IPS DF 4.7 (cell line): ENCODE measurements around the gene PC.

Experiments
- DNase-seq: peaks from one replicate; pipeline ENCODE4 v3.0.0-alpha.2; 2013; ENCODE audit warnings: low spot score; ENCODE audit errors: extremely low read depth

PC gene

DNA sequence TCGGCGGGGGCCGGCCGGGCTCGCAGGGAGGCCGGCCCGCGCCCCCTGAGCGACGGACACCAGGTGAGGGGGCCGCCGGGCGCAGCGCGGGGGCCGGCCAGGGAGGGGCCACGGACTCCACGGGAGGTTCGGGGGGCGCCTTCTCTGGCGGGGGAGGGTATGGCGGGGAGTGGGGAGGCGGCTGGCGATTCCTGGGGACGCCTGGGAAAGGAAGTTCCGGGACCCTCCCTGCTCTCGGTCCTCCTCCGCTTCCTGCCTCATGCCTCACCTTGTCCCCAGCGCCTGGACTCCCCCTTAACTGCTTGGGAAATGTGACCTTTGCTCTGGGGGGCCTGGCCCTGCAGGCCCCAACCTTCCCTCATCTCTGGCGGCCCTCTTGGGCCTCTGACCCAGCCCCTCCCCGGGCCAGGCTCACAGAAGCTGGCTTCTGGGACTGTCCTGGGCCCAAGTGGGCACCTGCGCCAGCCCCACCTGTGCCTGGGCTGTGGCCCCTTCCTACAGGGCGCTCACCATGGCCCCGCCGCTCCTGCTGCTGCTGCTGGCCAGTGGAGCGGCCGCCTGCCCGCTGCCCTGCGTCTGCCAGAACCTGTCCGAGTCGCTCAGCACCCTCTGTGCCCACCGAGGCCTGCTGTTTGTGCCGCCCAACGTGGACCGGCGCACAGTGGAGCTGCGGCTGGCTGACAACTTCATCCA, 100.8 kb downstream of the PC start:
- DNase-seq = no peak

DNA sequence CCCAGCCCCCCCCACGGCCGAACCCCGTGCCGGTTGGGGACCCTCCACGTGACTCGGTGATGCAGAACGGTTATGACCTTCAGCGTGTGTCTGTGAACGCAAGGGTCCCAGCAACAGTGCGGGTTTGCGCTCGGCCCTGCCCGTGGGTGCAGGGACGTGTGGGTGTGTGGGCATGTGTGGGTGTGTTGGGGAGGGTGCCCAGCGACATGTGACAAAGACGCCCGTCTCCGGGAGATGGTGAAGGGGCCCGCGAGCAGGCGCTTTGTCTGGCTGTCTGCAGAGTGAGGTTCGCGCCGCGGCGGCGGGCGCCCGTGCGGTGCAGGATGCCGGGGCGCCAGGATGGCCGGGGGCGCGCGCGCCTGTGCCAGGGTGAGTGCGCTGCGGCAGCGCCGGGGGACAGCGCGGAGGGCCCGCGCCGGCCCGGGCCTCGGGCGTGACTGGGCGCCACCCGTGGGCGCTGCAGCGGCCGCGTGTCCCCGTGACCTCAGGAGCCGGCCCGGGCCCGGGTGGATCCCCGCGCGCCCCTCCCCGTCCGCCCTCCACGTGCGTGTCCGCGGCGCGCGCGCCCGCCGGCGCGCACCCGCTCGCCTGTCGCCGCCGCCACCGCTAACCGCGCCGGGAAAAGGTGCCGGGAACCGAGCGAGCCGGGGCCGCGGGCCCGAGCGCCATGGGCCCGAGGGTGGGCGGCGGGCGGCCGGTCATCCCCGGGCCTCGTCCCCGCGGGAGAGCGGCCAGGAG, 101.5 kb downstream of the PC start, which contains the start of gene LRFN4:
TSS of gene LRFN4 (plus strand) at position 569 of the 738 bp plus-strand sequence. CDS start 681 bp downstream, outside the sequence.
- DNase-seq = no peak

DNA sequence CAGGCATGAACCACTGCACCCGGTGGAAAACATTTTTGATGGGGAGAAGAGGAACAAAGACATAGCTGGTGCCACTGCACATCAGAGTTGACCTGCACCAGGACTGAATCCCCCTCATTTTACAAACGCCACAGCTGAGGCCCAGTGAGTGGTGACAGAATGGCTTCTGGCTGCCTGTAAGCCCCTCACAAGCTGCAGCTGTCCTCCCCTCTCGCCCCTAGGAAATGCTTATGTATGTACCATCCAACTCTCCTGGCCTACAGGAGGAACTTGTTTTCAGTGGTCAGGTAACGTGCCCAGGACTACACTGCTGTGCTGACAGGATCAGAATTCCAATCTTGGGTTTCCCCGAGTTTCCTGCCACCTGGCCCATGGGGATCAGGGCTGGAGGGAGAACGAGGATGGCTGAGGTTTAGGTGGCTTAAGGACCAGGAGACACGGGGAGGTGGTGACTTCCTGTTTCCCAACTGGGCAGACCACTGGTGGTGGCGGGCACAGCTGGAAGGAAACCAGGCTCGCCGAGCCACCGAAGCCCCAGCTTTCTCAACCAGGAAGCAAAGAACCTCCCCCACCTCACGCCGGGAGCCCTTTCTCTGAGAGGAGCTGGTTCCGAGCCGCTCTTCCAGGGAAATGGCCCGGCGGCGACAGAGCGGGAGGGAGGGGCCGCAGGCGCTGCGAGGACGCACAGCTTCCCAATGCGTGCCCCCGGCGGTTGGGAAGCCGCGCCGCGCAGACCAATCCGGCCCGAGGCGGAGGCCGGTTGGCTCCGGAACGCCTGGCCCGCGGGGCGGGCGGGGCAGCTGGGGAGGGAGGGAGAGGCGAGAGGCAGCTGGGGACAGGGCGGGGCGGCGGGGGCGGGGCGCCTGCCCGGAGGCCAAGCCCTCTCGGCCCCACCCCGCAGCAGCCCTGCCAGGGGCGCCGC, 102.3 kb downstream of the PC start:
- no peak for DNase-seq

DNA sequence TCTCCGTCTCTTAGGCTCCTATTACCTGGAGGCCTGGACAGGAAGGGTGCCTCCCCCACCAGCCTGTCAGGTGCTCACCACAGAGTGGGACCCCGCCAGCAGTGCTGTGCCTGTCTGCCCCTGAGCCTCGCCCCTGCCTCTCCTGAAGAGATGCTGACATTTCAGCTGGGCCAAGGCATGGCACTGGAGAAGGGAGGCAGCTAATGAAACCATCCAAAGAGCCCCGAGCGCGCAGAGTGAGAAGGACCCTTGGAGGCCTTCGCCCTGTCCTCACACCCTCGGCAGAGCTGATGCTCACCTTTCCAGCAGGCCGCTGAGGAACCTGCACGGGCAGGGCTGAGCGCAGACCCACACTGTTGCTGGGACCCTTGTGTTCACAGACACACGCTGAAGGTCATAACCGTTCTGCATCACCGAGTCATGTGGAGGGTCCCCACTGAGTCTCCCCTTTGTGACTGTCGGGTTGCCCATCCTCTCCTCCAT, 103.4 kb downstream of the PC start:
- no peak for DNase-seq

DNA sequence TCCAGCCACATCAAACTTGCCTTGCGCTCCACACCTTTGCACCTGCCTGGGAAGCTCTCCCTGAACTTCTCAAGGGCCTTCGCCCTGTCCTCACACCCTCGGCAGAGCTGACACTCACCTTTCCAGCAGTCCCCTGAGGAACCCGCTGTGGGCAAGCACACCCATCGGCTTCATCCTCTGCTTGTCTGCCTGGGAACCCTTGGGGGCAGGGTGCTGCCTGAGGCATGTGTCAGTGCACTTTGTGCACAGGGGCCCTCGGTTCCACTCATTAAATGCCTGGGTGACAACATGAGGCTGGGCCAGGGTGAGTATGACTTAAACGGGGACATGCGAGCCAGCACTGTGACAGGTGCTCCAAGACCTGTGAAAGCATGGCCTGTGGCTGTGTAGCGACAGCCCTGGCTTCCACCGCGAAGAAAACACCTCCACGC, 103.9 kb downstream of the PC start:
- DNase-seq = no peak

DNA sequence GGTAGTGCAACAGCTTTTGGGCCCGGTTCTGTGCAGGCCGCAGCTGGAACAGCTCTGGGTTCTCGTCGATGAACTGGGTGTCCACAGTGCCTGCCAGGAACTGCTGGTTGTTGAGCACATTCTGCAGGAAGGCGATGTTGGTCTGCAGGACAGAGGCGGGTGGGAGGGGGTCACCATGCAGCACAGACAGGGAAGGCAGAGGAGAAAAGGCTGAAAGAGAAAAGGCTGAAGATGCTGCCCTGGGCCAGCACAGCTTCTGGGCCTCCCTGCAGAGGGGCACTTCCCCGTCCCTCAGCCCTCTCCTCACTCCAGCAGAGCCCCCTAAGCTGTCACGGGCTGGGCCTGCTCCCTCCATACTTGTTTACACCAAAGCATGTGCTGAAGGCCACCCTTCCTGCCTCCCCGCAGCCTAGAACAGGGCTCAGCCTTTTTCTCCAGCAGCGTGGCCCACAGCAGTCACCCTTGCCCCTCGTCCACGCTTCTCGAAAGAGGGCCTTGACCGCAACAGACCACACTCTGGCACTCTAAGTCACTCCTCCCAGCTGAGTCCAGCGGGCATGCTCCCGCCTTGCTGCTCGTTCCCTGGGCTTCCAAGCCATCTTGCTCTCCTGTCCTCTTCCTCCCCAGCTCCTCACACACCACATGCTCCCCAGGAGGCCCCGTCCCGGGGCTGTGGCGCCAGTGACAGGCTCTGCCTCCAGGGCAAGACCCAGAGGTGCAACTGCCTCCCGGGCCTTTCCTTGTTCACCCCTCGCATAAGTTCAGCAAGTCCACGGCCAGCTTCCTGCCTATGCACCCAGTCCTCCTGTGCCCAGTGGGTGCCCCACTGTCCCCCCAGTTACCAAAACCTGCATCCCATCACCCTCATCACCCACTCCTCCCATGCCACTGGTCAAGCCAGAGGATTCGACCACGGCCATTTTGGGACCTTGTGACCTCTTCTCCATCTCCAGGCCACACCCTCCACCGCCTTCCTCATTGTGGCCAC, 104.6 kb downstream of the PC start:
- DNase-seq = no peak

DNA sequence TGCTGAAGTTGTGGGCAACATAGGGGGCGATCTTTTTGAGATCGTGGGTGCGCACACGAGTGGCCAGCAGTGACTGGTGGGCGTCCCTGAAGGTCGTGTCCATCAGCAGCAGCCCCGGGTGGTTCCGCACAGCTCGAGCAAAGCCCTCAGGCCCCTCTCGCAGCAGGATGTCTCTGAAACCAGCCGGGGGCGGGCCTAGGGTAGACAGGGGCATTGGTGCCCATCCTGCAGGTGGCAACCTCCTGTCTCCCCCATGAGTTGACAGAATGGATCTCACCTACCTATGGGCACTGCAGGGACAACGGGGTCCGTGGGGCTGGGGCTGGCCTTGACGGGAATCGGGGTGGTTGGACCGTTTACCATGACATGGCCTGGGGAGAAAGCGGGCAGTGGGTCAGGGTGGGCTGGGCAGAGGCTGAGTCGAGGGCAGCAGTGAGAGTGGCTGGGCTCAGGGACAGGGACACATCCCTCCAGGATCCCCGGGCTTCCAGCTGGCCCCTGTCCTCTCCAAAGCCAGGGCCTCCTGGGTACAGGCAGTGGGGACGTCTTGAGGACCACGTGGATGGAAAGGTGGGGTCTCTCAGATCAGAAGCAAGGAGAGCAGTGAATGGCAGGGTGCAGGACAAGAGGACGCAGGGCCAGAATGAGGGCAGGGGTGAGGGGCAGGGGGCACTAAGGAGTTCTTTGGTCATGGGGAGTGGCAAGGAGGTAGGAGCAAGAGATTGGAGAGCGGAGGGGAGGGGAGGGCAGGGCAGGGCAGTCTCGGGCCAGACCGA, 105.5 kb downstream of the PC start:
- DNase-seq = no peak

DNA sequence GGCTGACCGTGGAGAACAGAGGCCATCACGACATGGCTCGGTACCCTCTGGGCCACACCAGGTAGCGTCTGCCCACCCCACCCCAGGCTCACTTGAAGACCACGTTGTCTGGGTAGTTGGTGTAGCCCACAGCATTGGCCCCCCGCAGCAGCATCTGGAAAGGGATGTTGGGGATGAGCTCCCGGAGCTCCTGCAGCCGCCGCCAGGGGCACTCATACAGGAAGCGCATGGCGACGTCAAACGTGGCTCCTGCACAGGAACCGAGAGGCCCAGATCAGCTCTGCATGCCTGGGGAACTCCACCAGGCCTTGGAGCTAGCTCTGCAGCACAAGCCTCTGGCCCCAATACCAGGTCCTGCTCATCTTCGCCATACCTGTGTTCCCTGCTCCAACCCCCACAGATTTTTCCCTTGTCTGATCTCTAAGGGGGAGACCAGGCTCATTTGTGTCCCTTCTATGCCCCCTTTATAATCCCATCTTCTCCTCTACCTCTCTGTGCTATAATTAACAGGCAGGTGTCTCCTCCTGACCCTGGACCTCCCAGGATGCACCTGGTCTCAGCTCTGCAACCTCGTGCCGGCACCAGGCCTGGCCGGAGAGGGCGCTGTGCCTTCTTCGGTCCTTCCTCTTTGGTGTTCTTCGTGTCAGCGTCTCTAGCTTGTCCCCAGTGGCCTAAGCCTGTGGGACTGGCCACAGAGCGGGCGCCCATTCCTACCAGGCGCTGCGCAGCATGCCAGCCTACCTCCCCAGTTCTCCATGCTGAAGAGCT, 106.3 kb downstream of the PC start:
- no peak for DNase-seq

DNA sequence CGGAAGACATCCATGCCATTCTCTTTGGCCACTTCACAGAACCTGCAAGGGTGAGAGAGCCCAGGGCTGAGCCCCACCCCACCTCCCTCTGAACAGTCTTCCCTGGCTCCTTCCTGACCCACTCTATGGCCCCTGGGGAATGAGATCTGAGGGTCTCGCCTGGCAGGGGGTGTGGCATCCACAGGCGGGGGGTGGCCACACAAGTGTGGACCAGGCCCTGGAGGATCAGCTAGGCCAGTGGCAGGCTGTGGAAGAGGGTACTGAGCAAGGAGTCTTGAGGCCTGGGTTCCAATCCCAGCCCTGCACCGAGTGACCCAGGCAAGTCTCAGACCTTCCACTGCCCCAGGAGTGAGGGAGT, 107.0 kb downstream of the PC start:
- DNase-seq = no peak

DNA sequence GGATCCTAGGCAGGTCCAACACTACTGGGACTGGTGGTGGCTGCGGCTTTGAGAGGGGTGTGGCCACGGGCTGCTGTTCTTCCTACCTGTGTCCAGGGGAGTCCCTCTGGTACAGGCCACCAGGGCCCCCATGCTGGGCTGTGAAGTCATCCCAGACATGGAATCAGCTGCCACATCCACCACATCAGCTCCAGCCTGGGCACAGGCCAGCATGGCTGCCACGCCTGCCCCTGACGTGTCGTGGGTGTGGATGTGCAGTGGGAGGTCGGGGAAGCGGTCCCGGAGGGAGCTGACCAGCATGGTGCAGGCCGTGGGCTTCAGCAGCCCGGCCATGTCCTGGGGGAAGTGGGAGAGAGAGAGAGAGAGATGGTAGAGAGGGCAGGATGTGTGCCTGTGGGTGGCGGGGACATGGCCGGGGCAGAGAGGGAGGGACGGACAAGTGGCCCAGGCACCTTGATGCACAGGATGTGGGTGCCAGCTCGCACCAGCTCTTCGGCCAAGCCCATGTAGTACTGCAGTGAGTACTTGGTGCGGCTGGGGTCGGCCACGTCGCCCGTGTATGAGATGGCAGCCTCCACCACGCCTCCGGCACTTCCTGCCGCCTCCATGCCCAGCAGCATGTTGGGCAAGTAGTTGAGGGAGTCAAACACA, 107.5 kb downstream of the PC start:
- DNase-seq = no peak

DNA sequence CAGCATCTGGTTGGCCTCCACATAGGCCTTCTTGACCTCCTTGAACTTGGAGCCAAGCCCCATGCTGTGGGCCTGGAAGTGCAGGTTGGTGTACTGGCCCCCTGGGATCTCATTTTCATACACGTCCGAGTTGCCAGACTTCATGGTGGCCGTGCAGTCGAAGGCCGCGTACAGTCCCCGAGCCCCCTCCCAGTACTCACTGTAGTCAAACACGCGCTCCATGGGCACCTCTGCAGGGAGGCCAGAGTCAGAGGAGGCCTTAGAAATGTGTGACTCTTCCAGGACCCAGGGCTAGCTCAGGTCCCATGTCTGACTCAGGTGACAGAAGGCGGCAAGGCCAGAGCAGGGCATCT, 108.0 kb downstream of the PC start:
- DNase-seq = no peak

DNA sequence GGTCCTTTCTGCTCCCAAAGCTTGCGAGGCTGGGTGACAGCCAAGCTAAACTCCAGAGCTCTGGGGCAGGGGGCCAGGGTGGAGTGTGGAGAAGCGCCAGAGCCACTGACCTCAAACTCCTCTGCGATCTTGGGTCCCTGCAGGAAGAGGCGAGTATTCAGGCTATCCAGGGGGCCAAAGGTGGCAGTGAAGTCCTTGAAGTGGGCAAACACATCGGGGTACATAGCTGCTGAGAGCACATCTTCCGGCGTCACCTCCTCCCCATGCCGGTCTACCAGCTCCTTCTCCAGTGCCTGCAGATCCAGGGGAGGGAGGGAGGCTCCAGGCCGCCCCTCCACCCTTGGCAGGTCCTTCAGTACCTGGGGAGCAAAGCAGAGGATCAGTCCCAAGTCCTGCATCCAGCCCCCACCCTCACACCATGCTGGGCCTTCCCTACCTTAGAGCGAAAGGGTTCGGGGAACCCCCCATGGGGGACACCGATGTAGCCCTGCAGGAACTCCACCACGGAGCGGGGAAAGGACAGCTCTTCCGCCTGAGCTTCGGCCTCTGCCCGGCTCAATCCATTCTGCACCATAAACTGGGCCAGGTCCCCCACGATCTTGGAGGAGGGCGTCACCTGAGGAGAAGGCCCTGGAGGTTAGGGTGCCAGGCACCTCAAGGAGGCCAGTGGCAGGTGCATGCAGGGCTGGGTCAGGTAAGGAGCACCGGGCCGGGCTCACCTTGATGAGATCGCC, 108.5 kb downstream of the PC start:
- no peak for DNase-seq

DNA sequence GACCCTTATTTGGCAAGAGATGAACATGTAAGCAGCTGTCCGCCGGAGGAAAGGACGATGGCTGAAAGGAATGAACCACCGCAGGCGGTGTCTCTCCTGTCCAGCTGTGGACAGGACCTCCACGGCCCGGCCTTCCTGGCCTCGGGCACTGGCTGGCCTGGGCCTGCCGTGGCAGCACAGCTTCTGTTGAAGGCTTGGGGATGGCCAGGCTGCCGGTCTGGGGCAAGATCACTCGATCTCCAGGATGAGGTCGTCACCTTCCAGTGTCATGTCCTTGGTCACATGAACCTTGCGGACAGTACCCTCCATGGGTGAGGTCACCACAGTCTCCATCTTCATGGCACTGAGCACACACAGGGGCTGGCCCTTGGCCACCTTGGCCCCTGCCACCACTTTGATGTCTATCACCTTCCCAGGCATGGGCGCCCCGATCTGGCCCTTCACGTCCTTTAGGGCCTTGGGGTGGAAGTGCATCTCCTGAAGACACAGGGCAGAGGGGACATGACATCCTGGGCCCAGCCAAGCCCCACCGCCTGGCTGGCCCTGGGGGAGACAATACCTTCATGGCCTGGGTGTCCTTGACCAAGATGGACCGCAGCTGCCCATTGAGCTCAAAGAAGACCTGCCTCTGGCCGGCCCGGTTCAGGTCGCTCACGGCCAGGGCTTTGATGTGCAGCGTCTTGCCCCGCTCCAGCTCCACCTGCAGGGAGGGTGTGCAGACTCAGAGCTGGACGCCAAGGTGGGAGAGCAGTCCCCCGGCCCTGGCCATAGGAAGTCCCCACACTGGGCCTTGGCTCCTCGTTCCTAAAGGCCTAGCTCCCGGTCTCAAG, 109.3 kb downstream of the PC start:
- no peak for DNase-seq

DNA sequence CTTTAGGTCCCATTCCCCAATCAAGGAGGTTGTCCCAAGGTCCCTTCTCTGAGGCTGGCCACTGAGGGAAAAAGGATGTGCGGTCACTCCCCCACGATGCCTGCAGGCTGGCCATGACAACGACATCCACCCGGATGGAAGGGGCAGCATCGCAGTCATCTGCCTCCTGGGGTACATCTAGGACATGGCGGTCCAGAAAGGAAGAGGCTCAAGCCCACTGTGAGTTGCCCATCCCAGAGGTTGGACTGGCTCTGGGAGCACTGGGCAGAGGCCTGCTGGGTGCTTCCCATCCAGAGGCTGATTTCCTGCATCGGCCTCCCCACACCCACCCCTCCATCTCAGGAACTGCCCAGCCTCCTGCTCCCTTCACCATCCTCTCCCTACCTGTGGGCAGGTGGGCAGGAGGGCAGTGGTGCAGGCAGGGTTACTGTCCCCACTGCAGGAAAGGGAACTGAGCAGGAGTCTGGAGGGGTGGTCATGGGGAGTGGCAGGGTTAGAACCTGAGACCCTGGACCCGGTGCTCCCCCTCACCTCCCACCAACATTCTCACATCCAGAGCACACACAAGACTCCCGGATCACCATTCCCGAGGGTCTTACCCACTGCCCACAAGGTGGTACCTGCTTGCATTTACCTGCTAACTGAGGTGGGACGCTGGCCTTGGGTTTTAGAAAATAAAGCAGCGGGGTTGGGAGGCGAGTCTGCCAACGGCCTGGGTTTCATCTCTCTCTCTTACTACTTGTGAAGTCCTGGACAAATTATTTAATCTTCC, 110.5 kb downstream of the PC start:
- DNase-seq = no peak

DNA sequence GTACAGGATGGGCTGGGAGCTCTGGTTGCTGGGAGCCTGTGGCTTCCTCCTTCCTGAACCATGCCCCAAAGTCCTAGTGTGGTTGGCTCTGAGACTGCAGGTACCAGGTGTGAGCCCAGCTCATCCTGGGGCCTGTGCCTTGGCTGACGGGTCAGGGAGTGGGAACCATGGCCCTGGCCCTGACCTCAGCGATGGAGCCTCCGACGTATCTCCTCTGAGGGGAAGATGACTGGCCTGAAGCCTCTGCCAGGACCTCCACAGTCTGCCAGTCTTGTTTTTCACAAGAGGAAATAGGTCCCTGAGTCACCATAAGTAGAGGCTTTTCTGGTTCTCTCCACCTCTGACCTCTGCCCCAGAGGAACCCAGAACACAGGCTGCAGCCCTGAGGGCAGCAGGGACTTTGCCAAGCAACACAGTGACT, 111.5 kb downstream of the PC start:
- no peak for DNase-seq

DNA sequence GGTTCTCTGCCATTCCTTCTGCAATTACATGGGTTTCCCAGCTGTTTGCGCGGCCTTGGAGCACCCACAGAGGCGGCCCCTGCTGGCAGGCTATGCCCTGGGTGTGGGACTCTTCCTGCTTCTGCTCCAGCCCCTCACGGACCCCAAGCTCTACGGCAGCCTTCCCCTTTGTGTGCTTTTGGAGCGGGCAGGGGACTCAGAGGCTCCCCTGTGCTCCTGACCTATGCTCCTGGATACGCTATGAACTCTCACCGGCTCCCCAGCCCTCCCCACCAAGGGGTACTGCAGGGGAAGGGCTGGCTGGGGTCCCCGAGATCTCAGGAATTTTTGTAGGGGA, 112.3 kb downstream of the PC start:
- DNase-seq = no peak
